Measurements from ENCODE around the gene TEX52. TPM values are rescaled to one million over a fixed set of nuclear protein-coding genes. Genes with fewer than 3 reads are reported as not detected.

The TEX52 gene
- total and polyA plus RNA-seq, 2 donors (not counting 3 experiments of a cell fraction or from before 2014, with no cell fraction given): not detected

- no peak overlapping the region for H3K9ac ChIP-seq (replicated peaks; ENCODE audit: extremely low read depth, insufficient read depth, low read length)
- H3K4me3 ChIP-seq (replicated peaks in 1 of 3; ENCODE audit: insufficient read depth in 1 of 3, low read depth in 1 of 3, low read length in 3 of 3): no peak overlapping the region
- ChIA-PET POLR2A (no interaction called here), CTCF (interaction anchor here (1.3 kb wide), 1 partner anchor 9 kb away, joined by 4 read pairs; no protein-coding TSS in a partner anchor)
- dilution Hi-C loops (cut with MboI; ENCODE audit: extremely low pct_ligation_motif_present, low sequenced_read_pairs) (no loop called here), intact Hi-C loops (cut with micrococcal nuclease) (no loop called here)
- TF ChIP-seq MYC (IDR thresholded peaks at IDR 0.05; ENCODE audit: low read depth, low read length): no peak
- TF ChIP-seq POLR2AphosphoS5 (IDR thresholded peaks at IDR 0.05; ENCODE audit: insufficient read depth, low read depth, low read length): no peak
- no peak for TF ChIP-seq JUN (IDR thresholded peaks at IDR 0.05; ENCODE audit: borderline replicate concordance, insufficient read depth, insufficient read length, low read depth)
- TF ChIP-seq GATA2 (IDR thresholded peaks at IDR 0.05; ENCODE audit: insufficient read depth, insufficient read length, low read depth, low read length): no peak
- no peak for TF ChIP-seq POLR2A (IDR thresholded peaks at IDR 0.05; ENCODE audit: low read depth, low read length)
- TF ChIP-seq EZH2 (IDR thresholded peaks at IDR 0.05; ENCODE audit: borderline replicate concordance, low read depth, low read length, severe bottlenecking): no peak
- no peak for TF ChIP-seq FOS (IDR thresholded peaks at IDR 0.05; ENCODE audit: borderline replicate concordance, insufficient read depth, low read length)
- no peak for TF ChIP-seq MAX (IDR thresholded peaks at IDR 0.05; ENCODE audit: insufficient read depth, insufficient read length)
- TF ChIP-seq, protein P1, sequence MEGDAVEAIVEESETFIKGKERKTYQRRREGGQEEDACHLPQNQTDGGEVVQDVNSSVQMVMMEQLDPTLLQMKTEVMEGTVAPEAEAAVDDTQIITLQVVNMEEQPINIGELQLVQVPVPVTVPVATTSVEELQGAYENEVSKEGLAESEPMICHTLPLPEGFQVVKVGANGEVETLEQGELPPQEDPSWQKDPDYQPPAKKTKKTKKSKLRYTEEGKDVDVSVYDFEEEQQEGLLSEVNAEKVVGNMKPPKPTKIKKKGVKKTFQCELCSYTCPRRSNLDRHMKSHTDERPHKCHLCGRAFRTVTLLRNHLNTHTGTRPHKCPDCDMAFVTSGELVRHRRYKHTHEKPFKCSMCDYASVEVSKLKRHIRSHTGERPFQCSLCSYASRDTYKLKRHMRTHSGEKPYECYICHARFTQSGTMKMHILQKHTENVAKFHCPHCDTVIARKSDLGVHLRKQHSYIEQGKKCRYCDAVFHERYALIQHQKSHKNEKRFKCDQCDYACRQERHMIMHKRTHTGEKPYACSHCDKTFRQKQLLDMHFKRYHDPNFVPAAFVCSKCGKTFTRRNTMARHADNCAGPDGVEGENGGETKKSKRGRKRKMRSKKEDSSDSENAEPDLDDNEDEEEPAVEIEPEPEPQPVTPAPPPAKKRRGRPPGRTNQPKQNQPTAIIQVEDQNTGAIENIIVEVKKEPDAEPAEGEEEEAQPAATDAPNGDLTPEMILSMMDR (IDR thresholded peaks at IDR 0.05; ENCODE audit: extremely low read depth in 1 of 2, insufficient read depth in 1 of 2, low read depth in 1 of 2, low read length in 2 of 2): no peak
- H3K36me3 ChIP-seq (ENCODE audit: control insufficient read depth in 2 of 2, extremely low read depth in 1 of 2, insufficient read depth in 2 of 2, low read length in 2 of 2): peaks cover 18 to 30% of the 10 kb centered on the region in 2 experiments
- H3K4me1 ChIP-seq (ENCODE audit: control insufficient read depth, extremely low read depth, insufficient read depth, low read length): peaks cover 6% of the 10 kb centered on the region
- DNase-seq (ENCODE audit: low read depth, low spot score) (no peak), FAIRE-seq (no peak)
- no peak overlapping the region for H2AFZ ChIP-seq (ENCODE audit: low read depth, low read length)
- no TSS peak for BruUV-seq (replicated peaks)
- no peaks in the 10 kb centered on the region for H3K9me1 ChIP-seq (replicated peaks; ENCODE audit: control insufficient read depth, extremely low read depth, insufficient read depth, low read length)
- H3K4me2 ChIP-seq (ENCODE audit: insufficient read depth, low read length): no peak overlapping the region
- no peak overlapping the region for H3K27ac ChIP-seq (ENCODE audit: insufficient read depth, low read depth, low read length)
- H3K79me2 ChIP-seq (ENCODE audit: control insufficient read depth, insufficient read depth, low read length): no peaks in the 10 kb centered on the region
- H4K20me1 ChIP-seq (replicated peaks; ENCODE audit: control insufficient read depth, extremely low read depth, insufficient read depth, low read length): no peaks in the 10 kb centered on the region
- no peaks in the 10 kb centered on the region for H3K9me3 ChIP-seq (replicated peaks; ENCODE audit: control insufficient read depth, insufficient read depth, low read length)
- no peaks in the 10 kb centered on the region for H3K27me3 ChIP-seq (ENCODE audit: control insufficient read depth in 2 of 2, insufficient read depth in 2 of 2, low read length in 2 of 2)
These were observed 51.7 kb downstream of the TEX52 start for GRCh38 chr12:2805143-2805520.

Data from endothelial cell of umbilical vein (primary cell).